Stimulated activated CD4-positive, alpha-beta T cell treated with anti-CD3 and anti-CD28 coated beads, Interleukin-12 subunit alpha, Interleukin-12 subunit beta, amount 100 ng/mL, for 48 hours (primary cell): ENCODE measurements around the gene OR10G8.
A peak's percentile ranks its signal among the peaks of the same experiment; 100 is the strongest.
"Not testable (repeated sequence)": the region's sequence is repeated elsewhere in the genome, so short reads cannot be mapped to it uniquely, and the experiment has no call there.

Experiments
- DNase-seq, 3 donors: peaks; one replicate each; pipeline ENCODE4 v3.0.0-alpha.2; 2020; ENCODE audit warnings: low read depth in 2 of 3, low spot score in 1 of 3

The OR10G8 gene

GRCh38 chr11:124026498-124026897, at the start of gene OR10G8:
Gene OR10G8, plus strand, starts transcription at chr11:124026798. Its CDS starts 2,825 bp downstream, at chr11:124029623.
- no peak for DNase-seq

GRCh38 chr11:123977731-123978347, 48.8 kb upstream of the OR10G8 start, which contains the start of gene OR10S1:
Gene OR10S1, minus strand, starts transcription at chr11:123977781. Its CDS starts 117 bp downstream, at chr11:123977664.
- DNase-seq: no peak

- no peak for DNase-seq
These were observed 47.3 kb upstream of the OR10G8 start for GRCh38 chr11:123979311-123979710.

- DNase-seq: no peak
These were observed 31.5 kb upstream of the OR10G8 start, which contains the start of gene OR10G6 for GRCh38 chr11:123995119-123995518. Gene OR10G6, minus strand, starts transcription at chr11:123995161. Its CDS starts 0 bp downstream, at chr11:123995161.

- no peak for DNase-seq
These were observed 13.9 kb upstream of the OR10G8 start, which contains the start of gene OR10G4 for GRCh38 chr11:124012697-124013096. Gene OR10G4, plus strand, starts transcription at chr11:124012997. Its CDS starts 2,578 bp downstream, at chr11:124015575.

- DNase-seq: not testable (repeated sequence)
These were observed 10.8 kb upstream of the OR10G8 start for GRCh38 chr11:124015837-124016236.

- no peak for DNase-seq
These were observed 10.1 kb downstream of the OR10G8 start for GRCh38 chr11:124036666-124037065.

GRCh38 chr11:124039557-124039956, 13.0 kb downstream of the OR10G8 start:
- no peak for DNase-seq

- DNase-seq: no peak
These were observed 14.7 kb downstream of the OR10G8 start, which contains the start of gene OR10G7 for GRCh38 chr11:124041254-124041653. Gene OR10G7, minus strand, starts transcription at chr11:124041325. Its CDS starts 2,324 bp downstream, at chr11:124039001.

GRCh38 chr11:124043420-124043819, 16.8 kb downstream of the OR10G8 start:
- no peak for DNase-seq

- DNase-seq: no peak
These were observed 24.1 kb downstream of the OR10G8 start for GRCh38 chr11:124050748-124051147.

- DNase-seq: no peak
These were observed 26.4 kb downstream of the OR10G8 start for GRCh38 chr11:124052966-124053365.

GRCh38 chr11:124068601-124069110, 42.1 kb downstream of the OR10G8 start:
- no peak for DNase-seq

GRCh38 chr11:124069429-124070401, 43.1 kb downstream of the OR10G8 start:
- peak; percentile 12 to 30 (median 29) for DNase-seq

GRCh38 chr11:124070915-124071622, 44.5 kb downstream of the OR10G8 start:
- DNase-seq: peak; percentile 39 to 66 (median 49)

GRCh38 chr11:124071623-124071948, 45.0 kb downstream of the OR10G8 start:
- no peak for DNase-seq

GRCh38 chr11:124072147-124072546, 45.5 kb downstream of the OR10G8 start:
- no peak for DNase-seq

GRCh38 chr11:124074554-124074953, 48.0 kb downstream of the OR10G8 start:
- DNase-seq: no peak

- no peak for DNase-seq
These were observed 48.9 kb downstream of the OR10G8 start for GRCh38 chr11:124075492-124075840.

GRCh38 chr11:124075841-124076651, 49.4 kb downstream of the OR10G8 start:
- DNase-seq: no peak
